ENCODE measurements around the gene DNER.

Gene DNER

DNA sequence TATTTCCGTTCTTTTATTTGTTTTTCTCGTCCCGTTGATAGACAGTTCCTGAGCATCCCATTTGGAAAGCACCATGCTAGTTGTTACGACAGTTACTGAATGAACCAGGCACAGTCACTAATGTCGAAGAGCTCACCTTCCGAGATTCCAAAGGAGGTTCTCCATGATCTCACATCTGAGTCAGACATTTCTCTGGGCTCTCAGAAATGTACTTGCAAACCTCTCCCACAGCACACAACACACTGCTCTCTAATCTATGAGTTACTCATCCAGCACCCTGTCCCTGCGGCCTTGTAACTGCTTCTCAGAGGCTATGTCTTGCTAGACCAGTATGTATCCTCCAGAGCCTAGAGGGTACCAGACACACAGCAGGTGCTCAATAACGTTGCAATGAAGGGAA, 174.7 kb downstream of the DNER start:
- in situ Hi-C loops (cut with HindIII; ENCODE audit: low pct_ligation_motif_present, low sequenced_read_pairs): no loop called here
- Histone ChIP-seq H3K27ac (no peak overlapping the region), H3K4me3 (ENCODE audit: low read depth, low read length) (no peak overlapping the region), H3K27me3 (replicated peaks) (no peaks in the 10 kb centered on the region), H3K36me3 (replicated peaks) (no peaks in the 10 kb centered on the region)
- TF ChIP-seq, protein P1, sequence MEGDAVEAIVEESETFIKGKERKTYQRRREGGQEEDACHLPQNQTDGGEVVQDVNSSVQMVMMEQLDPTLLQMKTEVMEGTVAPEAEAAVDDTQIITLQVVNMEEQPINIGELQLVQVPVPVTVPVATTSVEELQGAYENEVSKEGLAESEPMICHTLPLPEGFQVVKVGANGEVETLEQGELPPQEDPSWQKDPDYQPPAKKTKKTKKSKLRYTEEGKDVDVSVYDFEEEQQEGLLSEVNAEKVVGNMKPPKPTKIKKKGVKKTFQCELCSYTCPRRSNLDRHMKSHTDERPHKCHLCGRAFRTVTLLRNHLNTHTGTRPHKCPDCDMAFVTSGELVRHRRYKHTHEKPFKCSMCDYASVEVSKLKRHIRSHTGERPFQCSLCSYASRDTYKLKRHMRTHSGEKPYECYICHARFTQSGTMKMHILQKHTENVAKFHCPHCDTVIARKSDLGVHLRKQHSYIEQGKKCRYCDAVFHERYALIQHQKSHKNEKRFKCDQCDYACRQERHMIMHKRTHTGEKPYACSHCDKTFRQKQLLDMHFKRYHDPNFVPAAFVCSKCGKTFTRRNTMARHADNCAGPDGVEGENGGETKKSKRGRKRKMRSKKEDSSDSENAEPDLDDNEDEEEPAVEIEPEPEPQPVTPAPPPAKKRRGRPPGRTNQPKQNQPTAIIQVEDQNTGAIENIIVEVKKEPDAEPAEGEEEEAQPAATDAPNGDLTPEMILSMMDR (IDR thresholded peaks at IDR 0.05; ENCODE audit: low read depth, low read length, missing control alignments): no peak
- peak; percentile 35 for DNase-seq

- no peaks in the 10 kb centered on the region for H3K36me3 ChIP-seq (replicated peaks)
- no peaks in the 10 kb centered on the region for H3K27me3 ChIP-seq (replicated peaks)
- no peak overlapping the region for H3K27ac ChIP-seq
- TF ChIP-seq, protein P1 (IDR thresholded peaks at IDR 0.05; ENCODE audit: low read depth, low read length, missing control alignments): no peak
- H3K4me3 ChIP-seq (ENCODE audit: low read depth, low read length): no peak overlapping the region
- no peak for DNase-seq
- in situ Hi-C loops (cut with HindIII; ENCODE audit: low pct_ligation_motif_present, low sequenced_read_pairs): no loop called here
Observed at GRCh38 chr2:229531594-229531993, 182.8 kb downstream of the DNER start.

- DNase-seq: no peak
- Histone ChIP-seq H3K4me3 (ENCODE audit: low read depth, low read length) (no peak overlapping the region), H3K36me3 (replicated peaks) (no peaks in the 10 kb centered on the region), H3K27ac (no peak overlapping the region), H3K27me3 (replicated peaks) (no peaks in the 10 kb centered on the region)
- in situ Hi-C loops (cut with HindIII; ENCODE audit: low pct_ligation_motif_present, low sequenced_read_pairs): no loop called here
- TF ChIP-seq, protein P1 (IDR thresholded peaks at IDR 0.05; ENCODE audit: low read depth, low read length, missing control alignments): no peak
Observed at GRCh38 chr2:229530434-229530833, 183.9 kb downstream of the DNER start.

GRCh38 chr2:229528846-229529245, 185.5 kb downstream of the DNER start:
- no peaks in the 10 kb centered on the region for H3K36me3 ChIP-seq (replicated peaks)
- TF ChIP-seq, protein P1 (IDR thresholded peaks at IDR 0.05; ENCODE audit: low read depth, low read length, missing control alignments): no peak
- H3K27me3 ChIP-seq (replicated peaks): no peaks in the 10 kb centered on the region
- no peak for DNase-seq
- H3K4me3 ChIP-seq (ENCODE audit: low read depth, low read length): no peak overlapping the region
- in situ Hi-C loops (cut with HindIII; ENCODE audit: low pct_ligation_motif_present, low sequenced_read_pairs): no loop called here
- no peak overlapping the region for H3K27ac ChIP-seq

GRCh38 chr2:229526951-229527350, 187.4 kb downstream of the DNER start:
- TF ChIP-seq, protein P1 (IDR thresholded peaks at IDR 0.05; ENCODE audit: low read depth, low read length, missing control alignments): no peak
- no peaks in the 10 kb centered on the region for H3K36me3 ChIP-seq (replicated peaks)
- in situ Hi-C loops (cut with HindIII; ENCODE audit: low pct_ligation_motif_present, low sequenced_read_pairs): no loop called here

DNA sequence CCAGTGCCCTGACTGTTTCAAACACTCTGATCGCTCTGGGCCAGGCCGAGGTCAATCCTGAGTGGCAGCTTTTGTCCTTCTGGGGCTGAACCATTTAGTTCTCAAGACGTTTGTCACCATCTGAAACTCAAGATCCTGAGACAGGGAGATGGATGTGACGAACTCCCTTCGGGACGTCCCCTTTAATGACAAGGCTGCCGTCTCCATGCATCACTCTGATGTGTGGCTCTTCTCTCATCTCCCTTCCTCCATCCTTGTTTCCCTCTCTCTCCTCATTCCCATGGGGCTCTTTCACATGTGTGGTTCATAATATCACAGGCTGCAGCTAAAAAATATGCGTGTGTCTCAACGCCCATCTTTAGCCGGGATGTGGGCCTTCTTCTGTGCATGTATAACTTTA, 189.6 kb downstream of the DNER start:
- DNase-seq: no peak
- no peak overlapping the region for H3K27ac ChIP-seq
- TF ChIP-seq, protein P1 (IDR thresholded peaks at IDR 0.05; ENCODE audit: low read depth, low read length, missing control alignments): no peak
- H3K4me3 ChIP-seq (ENCODE audit: low read depth, low read length): no peak overlapping the region
- H3K27me3 ChIP-seq (replicated peaks): no peaks in the 10 kb centered on the region
- H3K36me3 ChIP-seq (replicated peaks): no peaks in the 10 kb centered on the region
- in situ Hi-C loops (cut with HindIII; ENCODE audit: low pct_ligation_motif_present, low sequenced_read_pairs): no loop called here

More at GRCh38 chr2:229526951-229527350, 187.4 kb downstream of the DNER start:
- H3K4me3 ChIP-seq (ENCODE audit: low read depth, low read length): no peak overlapping the region
- DNase-seq: no peak
- H3K27me3 ChIP-seq (replicated peaks): no peaks in the 10 kb centered on the region
- H3K27ac ChIP-seq: no peak overlapping the region
